PC-9 (cell line): ENCODE measurements around the gene VAMP3. TPM values are rescaled to one million over a fixed set of nuclear protein-coding genes. Genes with fewer than 3 reads are reported as not detected.

Source experiments
- BruUV-seq: library from RNA; stranded (reverse); fragments of 400-500 nt; replicated peaks from 2 replicates; lab custom pipeline; 2021; lab: Mats Ljungman, UMichigan
- CTCF ChIA-PET: fragments of 300-600 bp; sonication (Branson Sonifier 250); formaldehyde crosslinking; loops from one replicate; lab custom pipeline; 2022; ENCODE audit warnings: antibody characterized with exemption; lab: Charles Lee
- POLR2A ChIA-PET: fragments of 300-600 bp; sonication (Branson Sonifier 250); formaldehyde crosslinking; loops from one replicate; lab custom pipeline; 2022; ENCODE audit warnings: antibody characterized with exemption; ENCODE audit not compliant: unreplicated experiment; lab: Charles Lee
- DNase-seq, 2 experiments: peaks; one replicate each; pipeline versions ENCODE4 v3.0.0 to v3.0.0-alpha.2; 2015 to 2022; ENCODE audit warnings: mixed read lengths in 1 of 2
- H2AFZ ChIP-seq: fragments of 200-600 bp; sonication (generic); 2 replicates; pipeline ENCODE4 v1.8.1; 2017; ENCODE audit warnings: antibody characterized with exemption
- H3F3A ChIP-seq: fragments of 200-600 bp; sonication (generic); 2 replicates; pipeline ENCODE4 v1.8.1; 2017; ENCODE audit warnings: antibody characterized with exemption, mild to moderate bottlenecking, low read depth; ENCODE audit not compliant: insufficient read depth
- H3K27ac ChIP-seq: fragments of 200-600 bp; sonication (generic); 2 replicates; pipeline ENCODE4 v1.6.1; 2016; ENCODE audit warnings: mixed run types
- H3K27me3 ChIP-seq: fragments of 200-600 bp; sonication (generic); 2 replicates; pipeline ENCODE4 v1.6.1; 2016; ENCODE audit warnings: low read depth, mixed run types; ENCODE audit not compliant: insufficient read depth
- H3K36me3 ChIP-seq: fragments of 200-600 bp; sonication (generic); 2 replicates; pipeline ENCODE4 v1.6.1; 2016; ENCODE audit warnings: low read depth, mixed run types
- H3K4me1 ChIP-seq: fragments of 200-600 bp; sonication (generic); replicated peaks from 2 replicates; pipeline ENCODE4 v1.6.1; 2016; ENCODE audit warnings: mixed run types; ENCODE audit not compliant: insufficient read depth
- H3K4me2 ChIP-seq: fragments of 200-600 bp; sonication (generic); 2 replicates; pipeline ENCODE4 v1.6.1; 2017; ENCODE audit warnings: mixed run types
- H3K4me3 ChIP-seq: fragments of 200-600 bp; sonication (generic); 2 replicates; pipeline ENCODE4 v1.6.1; 2016; ENCODE audit warnings: mixed run types
- H3K79me2 ChIP-seq: fragments of 200-600 bp; sonication (generic); 2 replicates; pipeline ENCODE4 v1.6.1; 2017; ENCODE audit warnings: low read depth, mixed run types
- H3K9me2 ChIP-seq: fragments of 200-600 bp; sonication (generic); 2 replicates; pipeline ENCODE4 v1.8.1; 2017; ENCODE audit warnings: mild to moderate bottlenecking; ENCODE audit not compliant: insufficient read depth
- H3K9me3 ChIP-seq: fragments of 200-600 bp; sonication (generic); 2 replicates; pipeline ENCODE4 v1.8.1; 2016; ENCODE audit warnings: low read depth; ENCODE audit not compliant: insufficient read depth
- H4K20me1 ChIP-seq: fragments of 200-600 bp; sonication (generic); 2 replicates; pipeline ENCODE4 v1.8.1; 2017; ENCODE audit not compliant: insufficient read depth
- EZH2 ChIP-seq: fragments of 200-600 bp; sonication (generic); IDR thresholded peaks from 2 replicates; pipeline ENCODE4 v1.8.0; 2017; ENCODE audit warnings: antibody characterized with exemption, low read depth
- intact Hi-C: fragments of 100-400 bp; cut with micrococcal nuclease; formaldehyde crosslinking; loops from one replicate; pipeline ENCODE4 v1.10.0; 2022; ENCODE audit not compliant: unreplicated experiment
- total RNA-seq: library from RNA; stranded (reverse); gene quantifications from 2 replicates; pipeline ENCODE4 v1.2.3, GENCODE V29; 2021
- TF ChIP-seq, protein P1 (sequence below): fragments of 200-600 bp; sonication (generic); conservative IDR thresholded peaks from 2 replicates; pipeline ENCODE4 v1.6.1; 2017; ENCODE audit warnings: mixed run types, antibody characterized with exemption, mild to moderate bottlenecking, moderate library complexity

VAMP3 gene
- total RNA-seq, 1 experiment from 2014 or later: 78.6 TPM

- no peak for DNase-seq
- POLR2A ChIA-PET: no interaction called here
- H3K27me3 ChIP-seq: peaks cover 26% of the 10 kb centered on the region
- TF ChIP-seq, protein P1, sequence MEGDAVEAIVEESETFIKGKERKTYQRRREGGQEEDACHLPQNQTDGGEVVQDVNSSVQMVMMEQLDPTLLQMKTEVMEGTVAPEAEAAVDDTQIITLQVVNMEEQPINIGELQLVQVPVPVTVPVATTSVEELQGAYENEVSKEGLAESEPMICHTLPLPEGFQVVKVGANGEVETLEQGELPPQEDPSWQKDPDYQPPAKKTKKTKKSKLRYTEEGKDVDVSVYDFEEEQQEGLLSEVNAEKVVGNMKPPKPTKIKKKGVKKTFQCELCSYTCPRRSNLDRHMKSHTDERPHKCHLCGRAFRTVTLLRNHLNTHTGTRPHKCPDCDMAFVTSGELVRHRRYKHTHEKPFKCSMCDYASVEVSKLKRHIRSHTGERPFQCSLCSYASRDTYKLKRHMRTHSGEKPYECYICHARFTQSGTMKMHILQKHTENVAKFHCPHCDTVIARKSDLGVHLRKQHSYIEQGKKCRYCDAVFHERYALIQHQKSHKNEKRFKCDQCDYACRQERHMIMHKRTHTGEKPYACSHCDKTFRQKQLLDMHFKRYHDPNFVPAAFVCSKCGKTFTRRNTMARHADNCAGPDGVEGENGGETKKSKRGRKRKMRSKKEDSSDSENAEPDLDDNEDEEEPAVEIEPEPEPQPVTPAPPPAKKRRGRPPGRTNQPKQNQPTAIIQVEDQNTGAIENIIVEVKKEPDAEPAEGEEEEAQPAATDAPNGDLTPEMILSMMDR: no peak
- no peak for TF ChIP-seq EZH2
- no TSS peak for BruUV-seq
- H3K9me2 ChIP-seq: no peaks in the 10 kb centered on the region
- H4K20me1 ChIP-seq: no peaks in the 10 kb centered on the region
- H3K79me2 ChIP-seq: no peaks in the 10 kb centered on the region
- no peaks in the 10 kb centered on the region for H3F3A ChIP-seq
- no peak overlapping the region for H3K4me2 ChIP-seq
- CTCF ChIA-PET: no interaction called here
- H2AFZ ChIP-seq: no peak overlapping the region
- H3K4me3 ChIP-seq: no peak overlapping the region
- H3K36me3 ChIP-seq: no peaks in the 10 kb centered on the region
- no peaks in the 10 kb centered on the region for H3K9me3 ChIP-seq
- no peak overlapping the region for H3K27ac ChIP-seq
- no peaks in the 10 kb centered on the region for H3K4me1 ChIP-seq
- intact Hi-C loops: no loop called here
These were observed 27.8 kb upstream of the VAMP3 start for GRCh38 chr1:7743346-7743745.

GRCh38 chr1:7744882-7745281, 26.2 kb upstream of the VAMP3 start:
- H3F3A ChIP-seq: no peaks in the 10 kb centered on the region
- no TSS peak for BruUV-seq
- H3K4me2 ChIP-seq: no peak overlapping the region
- ChIA-PET POLR2A (interaction anchor here (0.6 kb wide), 1 partner anchor 64 kb away, joined by 5 read pairs; no protein-coding TSS in a partner anchor), CTCF (no interaction called here)
- H4K20me1 ChIP-seq: no peaks in the 10 kb centered on the region
- no peaks in the 10 kb centered on the region for H3K9me3 ChIP-seq
- H2AFZ ChIP-seq: no peak overlapping the region
- DNase-seq: no peak
- H3K79me2 ChIP-seq: no peaks in the 10 kb centered on the region
- no peak overlapping the region for H3K4me3 ChIP-seq
- no peaks in the 10 kb centered on the region for H3K36me3 ChIP-seq
- H3K9me2 ChIP-seq: no peaks in the 10 kb centered on the region
- intact Hi-C loops: no loop called here
- peaks cover 13% of the 10 kb centered on the region for H3K27me3 ChIP-seq
- H3K4me1 ChIP-seq: no peaks in the 10 kb centered on the region
- no peak overlapping the region for H3K27ac ChIP-seq
- TF ChIP-seq, protein P1: no peak
- no peak for TF ChIP-seq EZH2

GRCh38 chr1:7745783-7746182, 25.3 kb upstream of the VAMP3 start:
- no TSS peak for BruUV-seq
- Histone ChIP-seq H4K20me1 (no peaks in the 10 kb centered on the region), H3K9me2 (no peaks in the 10 kb centered on the region), H3K9me3 (no peaks in the 10 kb centered on the region), H3K27ac (no peak overlapping the region), H3K36me3 (no peaks in the 10 kb centered on the region), H2AFZ (no peak overlapping the region), H3F3A (no peaks in the 10 kb centered on the region), H3K27me3 (peaks cover 11% of the 10 kb centered on the region; the same call in 1 of the 2 replicates), H3K4me3 (no peak overlapping the region), H3K4me2 (no peak overlapping the region), H3K4me1 (no peaks in the 10 kb centered on the region), H3K79me2 (no peaks in the 10 kb centered on the region)
- ChIA-PET POLR2A (no interaction called here), CTCF (no interaction called here)
- intact Hi-C loops: no loop called here
- TF ChIP-seq, protein P1: no peak
- no peak for TF ChIP-seq EZH2
- no peak for DNase-seq
